Breast epithelium (tissue), 3 donors: Measurements from ENCODE around the gene DDR1.

Experiments used
- CTCF ChIP-seq, 3 donors: fragments of 450-650 bp; IDR thresholded peaks; one replicate each; pipeline ENCODE4 v1.5.1; 2016 to 2017; ENCODE audit warnings: antibody characterized with exemption in 3 of 3, mild to moderate bottlenecking in 3 of 3, moderate library complexity in 3 of 3
- POLR2A ChIP-seq: fragments of 450-650 bp; IDR thresholded peaks from one replicate; pipeline ENCODE4 v1.6.1; 2016; ENCODE audit warnings: antibody characterized with exemption, mild to moderate bottlenecking, moderate library complexity
- POLR2AphosphoS5 ChIP-seq, 3 donors: sonication (generic); formaldehyde crosslinking; IDR thresholded peaks; one replicate each; pipeline ENCODE4 v1.6.1; 2017; ENCODE audit warnings: antibody characterized with exemption in 3 of 3

GRCh38 chr6:30857549-30857948 is 26.8 kb upstream of the DDR1 start:
- TF ChIP-seq CTCF (IDR thresholded peaks at IDR 0.05) (no peak), POLR2A (no peak), POLR2AphosphoS5 (IDR thresholded peaks at IDR 0.05) (no peak)
